ENCODE results near the gene TEX29. TPM values are rescaled to one million over a fixed set of nuclear protein-coding genes. Genes with fewer than 3 reads are reported as not detected.

Gene TEX29
- total RNA-seq, 1 donor from 2014 or later = not detected

DNA sequence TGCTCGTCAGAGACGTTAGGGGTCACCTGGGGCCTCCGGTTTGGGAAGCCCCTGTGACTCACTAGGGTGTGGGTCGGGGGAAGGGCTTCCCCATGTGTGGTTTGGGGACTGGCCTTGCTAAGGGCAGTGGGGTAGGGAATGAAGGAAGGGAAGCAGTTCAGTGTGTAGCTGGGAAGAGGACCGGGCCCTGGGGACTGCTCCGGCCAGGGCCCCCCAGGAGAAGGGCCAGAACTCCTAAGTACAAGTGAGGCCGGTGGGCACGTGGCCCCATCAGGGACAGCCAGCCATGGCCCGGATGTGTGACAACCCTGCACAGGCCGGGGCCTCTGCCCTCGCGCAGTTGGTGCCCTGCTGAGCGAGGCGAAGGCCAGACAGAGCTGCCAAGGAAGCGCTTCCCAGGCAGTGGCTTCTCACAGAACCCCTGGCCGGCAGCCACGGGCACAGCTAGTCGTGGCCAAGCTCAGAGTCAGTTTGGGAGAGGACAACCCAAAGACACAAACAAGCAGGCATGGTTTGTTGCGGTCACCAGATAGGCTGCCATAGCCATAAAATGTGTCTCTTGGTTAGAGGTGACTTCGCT lies 25.7 kb downstream of the TEX29 start:
- no peak for DNase-seq (ENCODE audit: low read depth)
- H3K4me3 ChIP-seq (ENCODE audit: low read depth, low read length) = no peak overlapping the region
- TF ChIP-seq, protein P1, sequence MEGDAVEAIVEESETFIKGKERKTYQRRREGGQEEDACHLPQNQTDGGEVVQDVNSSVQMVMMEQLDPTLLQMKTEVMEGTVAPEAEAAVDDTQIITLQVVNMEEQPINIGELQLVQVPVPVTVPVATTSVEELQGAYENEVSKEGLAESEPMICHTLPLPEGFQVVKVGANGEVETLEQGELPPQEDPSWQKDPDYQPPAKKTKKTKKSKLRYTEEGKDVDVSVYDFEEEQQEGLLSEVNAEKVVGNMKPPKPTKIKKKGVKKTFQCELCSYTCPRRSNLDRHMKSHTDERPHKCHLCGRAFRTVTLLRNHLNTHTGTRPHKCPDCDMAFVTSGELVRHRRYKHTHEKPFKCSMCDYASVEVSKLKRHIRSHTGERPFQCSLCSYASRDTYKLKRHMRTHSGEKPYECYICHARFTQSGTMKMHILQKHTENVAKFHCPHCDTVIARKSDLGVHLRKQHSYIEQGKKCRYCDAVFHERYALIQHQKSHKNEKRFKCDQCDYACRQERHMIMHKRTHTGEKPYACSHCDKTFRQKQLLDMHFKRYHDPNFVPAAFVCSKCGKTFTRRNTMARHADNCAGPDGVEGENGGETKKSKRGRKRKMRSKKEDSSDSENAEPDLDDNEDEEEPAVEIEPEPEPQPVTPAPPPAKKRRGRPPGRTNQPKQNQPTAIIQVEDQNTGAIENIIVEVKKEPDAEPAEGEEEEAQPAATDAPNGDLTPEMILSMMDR (conservative IDR thresholded peaks at IDR 0.05; ENCODE audit: low read depth, low read length) = no peak

DNA sequence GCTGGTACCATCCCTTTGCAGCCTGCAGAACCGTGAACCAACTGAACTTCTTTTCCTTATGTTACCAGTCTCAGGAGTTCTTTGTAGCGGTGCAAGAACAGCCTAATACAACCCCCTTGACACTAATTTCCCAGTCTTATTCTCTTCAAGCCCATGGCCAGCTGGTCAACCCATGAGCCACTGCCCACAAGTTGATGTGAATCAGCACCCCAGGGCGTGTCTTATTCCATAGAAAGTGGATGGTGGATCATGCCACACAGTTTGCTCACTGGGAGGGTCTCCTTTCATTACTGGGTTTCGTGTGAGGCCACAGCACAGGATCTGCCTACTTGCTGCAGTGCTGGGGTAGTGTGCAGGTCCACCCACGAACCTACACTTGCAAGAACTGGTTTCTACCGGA lies 27.0 kb downstream of the TEX29 start:
- TF ChIP-seq, protein P1 (conservative IDR thresholded peaks at IDR 0.05; ENCODE audit: low read depth, low read length) = no peak
- DNase-seq (ENCODE audit: low read depth) = no peak
- no peak overlapping the region for H3K4me3 ChIP-seq (ENCODE audit: low read depth, low read length)

DNA sequence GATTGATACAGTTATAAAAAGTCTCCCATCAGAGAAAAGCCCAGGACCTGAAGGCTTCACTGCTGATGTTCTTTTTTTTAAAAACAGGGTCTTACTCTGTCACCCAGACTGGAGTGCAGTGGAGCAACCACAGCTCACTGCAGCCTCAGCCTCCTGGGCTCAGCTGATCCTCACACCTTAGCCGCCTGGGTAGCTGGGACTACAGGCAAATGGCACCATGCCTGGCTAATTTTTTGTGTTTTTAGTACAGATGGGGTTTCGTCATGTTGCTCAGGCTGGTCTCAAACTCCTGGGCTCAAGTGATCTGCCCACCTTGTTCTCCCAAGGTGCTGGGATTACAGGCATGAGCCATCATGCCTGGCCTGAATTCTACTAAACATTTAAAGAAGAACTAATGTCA lies 33.1 kb downstream of the TEX29 start:
- no peak for DNase-seq (ENCODE audit: low read depth)
- TF ChIP-seq, protein P1 (conservative IDR thresholded peaks at IDR 0.05; ENCODE audit: low read depth, low read length) = no peak
- no peak overlapping the region for H3K4me3 ChIP-seq (ENCODE audit: low read depth, low read length)

DNA sequence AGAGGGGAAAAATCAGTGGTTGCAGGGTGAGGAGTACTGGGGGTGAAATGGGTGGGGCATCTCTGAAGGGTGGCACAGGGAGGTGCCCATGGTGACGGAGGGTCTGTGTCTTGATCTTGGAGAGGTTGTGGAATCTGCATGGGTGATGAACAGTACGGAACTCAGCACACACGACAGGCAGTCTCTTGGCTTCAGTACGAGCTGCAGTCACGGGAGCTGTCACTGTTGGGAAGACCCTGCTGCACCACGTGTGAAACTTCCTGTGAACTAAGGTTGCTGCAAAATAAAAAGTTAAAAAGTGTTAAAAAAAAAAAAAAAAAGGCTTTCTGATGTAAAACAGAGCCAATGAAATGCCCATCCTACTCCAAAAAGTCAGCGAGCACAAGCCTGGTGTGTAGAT lies 34.3 kb downstream of the TEX29 start:
- TF ChIP-seq, protein P1 (conservative IDR thresholded peaks at IDR 0.05; ENCODE audit: low read depth, low read length) = no peak
- H3K4me3 ChIP-seq (ENCODE audit: low read depth, low read length) = no peak overlapping the region
- DNase-seq (ENCODE audit: low read depth) = no peak

DNA sequence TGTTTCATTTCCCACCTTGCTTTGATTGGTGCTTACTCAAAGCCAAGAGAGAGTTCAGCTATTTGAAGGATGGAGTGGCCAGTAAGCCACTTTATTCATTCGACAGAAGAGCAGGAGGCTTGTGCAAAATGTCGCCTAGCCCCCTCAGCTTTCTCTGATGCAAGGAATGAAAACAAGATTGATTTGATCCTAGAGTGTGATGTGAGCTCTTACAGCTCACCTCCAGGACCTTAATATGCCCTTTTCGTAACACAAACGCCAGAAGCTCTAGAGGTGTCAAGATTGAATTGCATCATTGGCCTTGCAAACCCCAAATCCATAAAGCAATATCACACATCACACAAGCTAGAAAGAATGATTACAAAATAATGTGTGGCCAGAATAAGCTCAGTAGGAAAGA lies 36.4 kb downstream of the TEX29 start:
- TF ChIP-seq, protein P1 (conservative IDR thresholded peaks at IDR 0.05; ENCODE audit: low read depth, low read length) = no peak
- no peak overlapping the region for H3K4me3 ChIP-seq (ENCODE audit: low read depth, low read length)
- no peak for DNase-seq (ENCODE audit: low read depth)

DNA sequence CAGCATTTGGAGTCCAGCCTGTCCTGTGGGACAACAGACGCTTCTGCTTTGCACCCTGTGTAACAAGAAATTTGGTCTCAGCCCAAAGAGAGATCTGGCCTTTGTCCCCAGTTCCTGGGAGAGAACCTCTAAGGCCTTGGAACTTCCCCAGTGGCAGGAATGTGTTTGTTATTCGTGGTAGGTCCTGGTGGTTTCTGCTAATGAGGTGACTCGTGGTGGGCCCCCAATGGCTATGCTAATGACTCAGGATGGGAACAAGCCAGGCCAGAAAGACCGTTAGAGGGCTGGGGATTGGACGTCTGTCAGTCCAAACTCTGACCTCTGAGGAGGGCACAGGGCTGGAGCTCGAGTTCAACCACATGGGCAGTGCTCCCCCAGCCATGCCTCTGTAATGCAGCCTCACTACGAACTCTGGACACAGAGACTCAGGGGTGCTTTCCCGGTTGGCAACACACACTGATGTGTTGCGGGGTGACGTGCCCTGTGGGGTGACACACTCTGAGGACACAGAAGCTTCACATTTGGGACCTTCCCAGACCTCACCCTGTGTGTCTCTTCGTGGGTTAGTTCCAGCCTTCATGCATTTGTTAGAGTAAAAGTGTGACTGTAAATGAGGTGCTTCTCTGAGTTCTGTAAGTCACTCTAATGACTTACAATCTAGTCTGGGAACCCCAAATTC lies 38.9 kb downstream of the TEX29 start:
- TF ChIP-seq, protein P1 (conservative IDR thresholded peaks at IDR 0.05; ENCODE audit: low read depth, low read length) = no peak
- no peak for DNase-seq (ENCODE audit: low read depth)
- no peak overlapping the region for H3K4me3 ChIP-seq (ENCODE audit: low read depth, low read length)

DNA sequence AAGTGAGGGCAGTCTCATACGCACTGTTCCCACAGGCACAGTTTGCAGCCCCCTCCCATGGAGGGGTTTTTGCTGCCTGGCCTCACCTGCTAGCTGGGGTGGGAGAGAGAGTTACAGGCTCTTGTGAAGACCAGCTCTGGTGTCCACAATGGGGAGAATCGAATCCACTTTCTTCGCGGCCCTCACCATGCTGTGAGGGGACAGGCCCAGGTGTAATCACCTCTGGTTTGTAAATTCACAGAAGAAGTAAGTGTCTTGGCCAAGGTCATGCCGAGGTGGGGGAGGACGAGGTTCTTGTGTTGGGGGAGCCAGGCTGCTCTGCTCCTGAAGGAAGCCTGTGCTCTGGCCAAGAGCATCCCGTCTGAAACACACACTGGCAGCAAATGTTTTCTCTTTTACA lies 39.5 kb downstream of the TEX29 start:
- DNase-seq (ENCODE audit: low read depth) = no peak
- TF ChIP-seq, protein P1 (conservative IDR thresholded peaks at IDR 0.05; ENCODE audit: low read depth, low read length) = no peak
- no peak overlapping the region for H3K4me3 ChIP-seq (ENCODE audit: low read depth, low read length)
